Measurements from ENCODE around the gene CUL9.

Gene CUL9

GRCh38 chr6:43258180-43258579, 76.2 kb downstream of the CUL9 start:
- DNase-seq, result no peak

- DNase-seq, result no peak
Measured at GRCh38 chr6:43258807-43259686, 77.1 kb downstream of the CUL9 start.

GRCh38 chr6:43260791-43261190, 78.8 kb downstream of the CUL9 start:
- no peak for DNase-seq

- DNase-seq, result no peak
Measured at GRCh38 chr6:43261198-43261597, 79.2 kb downstream of the CUL9 start.

- DNase-seq, result no peak
Measured at GRCh38 chr6:43262000-43262779, 80.2 kb downstream of the CUL9 start.

- no peak for DNase-seq
Measured at GRCh38 chr6:43262780-43263313, 80.9 kb downstream of the CUL9 start.

- peak; percentile 80 for DNase-seq
Measured at GRCh38 chr6:43263314-43264178, 81.5 kb downstream of the CUL9 start.

- DNase-seq, result no peak
Measured at GRCh38 chr6:43264599-43265145, 82.7 kb downstream of the CUL9 start.

- no peak for DNase-seq
Measured at GRCh38 chr6:43265564-43265963, 83.6 kb downstream of the CUL9 start.

- no peak for DNase-seq
Measured at GRCh38 chr6:43267619-43268354, 85.8 kb downstream of the CUL9 start.

GRCh38 chr6:43268355-43268700, 86.3 kb downstream of the CUL9 start:
- no peak for DNase-seq

- DNase-seq, result no peak
Measured at GRCh38 chr6:43268782-43269272, 86.8 kb downstream of the CUL9 start.

- DNase-seq, result peak; percentile 42
Measured at GRCh38 chr6:43269273-43270007, 87.4 kb downstream of the CUL9 start.

GRCh38 chr6:43271103-43271815, 89.3 kb downstream of the CUL9 start:
- DNase-seq, result no peak

GRCh38 chr6:43271944-43272343, 89.9 kb downstream of the CUL9 start:
- DNase-seq, result no peak

GRCh38 chr6:43273707-43274106, 91.7 kb downstream of the CUL9 start:
- DNase-seq, result no peak
